Neural cell (in vitro differentiated cells): ENCODE results near the gene NINL. TPM values are rescaled to one million over a fixed set of nuclear protein-coding genes. Genes with fewer than 3 reads are reported as not detected.

Experiments
- H2AFZ ChIP-seq: fragments of 200-600, 300-800 bp; sonication (generic), shearing (Covaris generic); 2 replicates; pipeline ENCODE4 v1.6.0; 2014; ENCODE audit warnings: low read depth, mild to moderate bottlenecking, antibody characterized with exemption, low read length, moderate library complexity
- H3F3A ChIP-seq: fragments of 200-600 bp; shearing (Covaris generic); 2 replicates; pipeline ENCODE4 v1.6.1; 2016; ENCODE audit warnings: mild to moderate bottlenecking, moderate library complexity, mixed read lengths, antibody characterized with exemption, low read length; ENCODE audit not compliant: insufficient read depth, poor library complexity, severe bottlenecking
- H3K27ac ChIP-seq: fragments of 200-600, 300-800 bp; sonication (generic), shearing (Covaris generic); 2 replicates; pipeline ENCODE4 v1.5.1; 2014; ENCODE audit warnings: mild to moderate bottlenecking, low read length, moderate library complexity
- H3K27me3 ChIP-seq: fragments of 300-800, 200-600 bp; sonication (generic), shearing (Covaris generic); 2 replicates; pipeline ENCODE4 v1.6.0; 2014; ENCODE audit warnings: mild to moderate bottlenecking, low read depth, low read length, moderate library complexity; ENCODE audit not compliant: insufficient read depth
- H3K36me3 ChIP-seq: fragments of 300-800, 200-600 bp; sonication (generic), shearing (Covaris generic); 2 replicates; pipeline ENCODE4 v1.5.1; 2014; ENCODE audit warnings: mild to moderate bottlenecking, antibody characterized with exemption, low read length, moderate library complexity; ENCODE audit not compliant: insufficient read depth
- H3K4me2 ChIP-seq: fragments of 300-800, 200-600 bp; sonication (generic), shearing (Covaris generic); 2 replicates; pipeline ENCODE4 v1.6.0; 2014; ENCODE audit warnings: mild to moderate bottlenecking, low read length
- H3K4me3 ChIP-seq: fragments of 300-800, 200-600 bp; sonication (generic), shearing (Covaris generic); 2 replicates; pipeline ENCODE4 v1.5.1; 2014; ENCODE audit warnings: mild to moderate bottlenecking, low read length, moderate library complexity
- H3K79me2 ChIP-seq: fragments of 200-600 bp; shearing (Covaris generic); replicated peaks from 2 replicates; pipeline ENCODE4 v1.6.0; 2014; ENCODE audit warnings: mild to moderate bottlenecking, low read length, moderate library complexity; ENCODE audit not compliant: insufficient read depth
- H3K9ac ChIP-seq: fragments of 300-800, 200-600 bp; sonication (generic), shearing (Covaris generic); 2 replicates; pipeline ENCODE4 v1.6.1; 2016; ENCODE audit warnings: mild to moderate bottlenecking, low read length, mixed read lengths
- H3K9me2 ChIP-seq: fragments of 200-600 bp; shearing (Covaris generic); 2 replicates; pipeline ENCODE4 v1.6.1; 2016; ENCODE audit warnings: mild to moderate bottlenecking, low read length, mixed read lengths; ENCODE audit not compliant: insufficient read depth
- H3K9me3 ChIP-seq: fragments of 200-600, 300-800 bp; sonication (generic), shearing (Covaris generic); 2 replicates; pipeline ENCODE4 v1.6.1; 2016; ENCODE audit warnings: mild to moderate bottlenecking, mixed run types, low read length, moderate library complexity, mixed read lengths
- H4K20me1 ChIP-seq: fragments of 200-600 bp; shearing (Covaris generic); 2 replicates; pipeline ENCODE4 v1.6.1; 2016; ENCODE audit warnings: mild to moderate bottlenecking, mixed run types; ENCODE audit not compliant: insufficient read depth
- EP300 ChIP-seq: fragments of 450-650 bp; conservative IDR thresholded peaks from 2 replicates; pipeline ENCODE4 v1.6.1; 2014; ENCODE audit warnings: antibody characterized with exemption, mild to moderate bottlenecking, moderate library complexity; ENCODE audit not compliant: poor library complexity, severe bottlenecking
- EZH2 ChIP-seq: fragments of 200-600, 300-800 bp; shearing (Covaris generic), sonication (generic); IDR thresholded peaks from 2 replicates; pipeline ENCODE4 v1.6.1; 2014; ENCODE audit warnings: antibody characterized with exemption, low read length, borderline replicate concordance, mild to moderate bottlenecking; ENCODE audit not compliant: insufficient read depth, poor library complexity, severe bottlenecking
- MXI1 ChIP-seq: fragments of 450-650 bp; conservative IDR thresholded peaks from 2 replicates; pipeline ENCODE4 v1.6.1; 2014; ENCODE audit warnings: antibody characterized with exemption, mild to moderate bottlenecking; ENCODE audit not compliant: poor library complexity, severe bottlenecking
- POLR2AphosphoS5 ChIP-seq: IDR thresholded peaks from 2 replicates; pipeline ENCODE4 v1.6.1; 2012
- RAD21 ChIP-seq: fragments of 450-650 bp; conservative IDR thresholded peaks from 2 replicates; pipeline ENCODE4 v1.6.1; 2014; ENCODE audit warnings: antibody characterized with exemption, mild to moderate bottlenecking, moderate library complexity
- SMC3 ChIP-seq: fragments of 450-650 bp; conservative IDR thresholded peaks from 2 replicates; pipeline ENCODE4 v1.6.1; 2014; ENCODE audit warnings: antibody characterized with exemption, mild to moderate bottlenecking, moderate library complexity; ENCODE audit not compliant: poor library complexity
- TAF1 ChIP-seq: IDR thresholded peaks from 2 replicates; pipeline ENCODE4 v1.6.1; 2012; ENCODE audit warnings: low read depth
- polyA plus RNA-seq: library from polyadenylated mRNA; depleted of rRNA; stranded (reverse); fragments of >200 nt; gene quantifications from 2 replicates; pipeline ENCODE4 v1.2.3, GENCODE V29; 2014
- TF ChIP-seq, protein P1 (sequence below): IDR thresholded peaks from 2 replicates; pipeline ENCODE4 v1.6.1; 2012; ENCODE audit warnings: borderline replicate concordance
- TF ChIP-seq, protein P2 (sequence below): fragments of 450-650 bp; IDR thresholded peaks from 2 replicates; pipeline ENCODE4 v1.5.1; 2014; ENCODE audit warnings: antibody characterized with exemption, mild to moderate bottlenecking, moderate library complexity; ENCODE audit not compliant: poor library complexity, severe bottlenecking

Gene NINL
- polyA plus RNA-seq, 1 donor from 2014 or later = 49.6 TPM

GRCh38 chr20:25469558-25469957 lies 115.8 kb downstream of the NINL start:
- H3K4me2 ChIP-seq = no peak overlapping the region
- H3K27ac ChIP-seq = no peak overlapping the region
- H3K27me3 ChIP-seq = no peaks in the 10 kb centered on the region
- H3K4me3 ChIP-seq = no peak overlapping the region
- no peaks in the 10 kb centered on the region for H4K20me1 ChIP-seq
- H2AFZ ChIP-seq = no peak overlapping the region
- no peaks in the 10 kb centered on the region for H3F3A ChIP-seq
- H3K36me3 ChIP-seq = peaks cover 4% of the 10 kb centered on the region
- no peaks in the 10 kb centered on the region for H3K79me2 ChIP-seq
- H3K9me2 ChIP-seq = no peaks in the 10 kb centered on the region
- H3K9me3 ChIP-seq = no peaks in the 10 kb centered on the region
- TF ChIP-seq RAD21 (no peak), SMC3 (no peak), TAF1 (no peak), POLR2AphosphoS5 (no peak)
- TF ChIP-seq, protein P1, sequence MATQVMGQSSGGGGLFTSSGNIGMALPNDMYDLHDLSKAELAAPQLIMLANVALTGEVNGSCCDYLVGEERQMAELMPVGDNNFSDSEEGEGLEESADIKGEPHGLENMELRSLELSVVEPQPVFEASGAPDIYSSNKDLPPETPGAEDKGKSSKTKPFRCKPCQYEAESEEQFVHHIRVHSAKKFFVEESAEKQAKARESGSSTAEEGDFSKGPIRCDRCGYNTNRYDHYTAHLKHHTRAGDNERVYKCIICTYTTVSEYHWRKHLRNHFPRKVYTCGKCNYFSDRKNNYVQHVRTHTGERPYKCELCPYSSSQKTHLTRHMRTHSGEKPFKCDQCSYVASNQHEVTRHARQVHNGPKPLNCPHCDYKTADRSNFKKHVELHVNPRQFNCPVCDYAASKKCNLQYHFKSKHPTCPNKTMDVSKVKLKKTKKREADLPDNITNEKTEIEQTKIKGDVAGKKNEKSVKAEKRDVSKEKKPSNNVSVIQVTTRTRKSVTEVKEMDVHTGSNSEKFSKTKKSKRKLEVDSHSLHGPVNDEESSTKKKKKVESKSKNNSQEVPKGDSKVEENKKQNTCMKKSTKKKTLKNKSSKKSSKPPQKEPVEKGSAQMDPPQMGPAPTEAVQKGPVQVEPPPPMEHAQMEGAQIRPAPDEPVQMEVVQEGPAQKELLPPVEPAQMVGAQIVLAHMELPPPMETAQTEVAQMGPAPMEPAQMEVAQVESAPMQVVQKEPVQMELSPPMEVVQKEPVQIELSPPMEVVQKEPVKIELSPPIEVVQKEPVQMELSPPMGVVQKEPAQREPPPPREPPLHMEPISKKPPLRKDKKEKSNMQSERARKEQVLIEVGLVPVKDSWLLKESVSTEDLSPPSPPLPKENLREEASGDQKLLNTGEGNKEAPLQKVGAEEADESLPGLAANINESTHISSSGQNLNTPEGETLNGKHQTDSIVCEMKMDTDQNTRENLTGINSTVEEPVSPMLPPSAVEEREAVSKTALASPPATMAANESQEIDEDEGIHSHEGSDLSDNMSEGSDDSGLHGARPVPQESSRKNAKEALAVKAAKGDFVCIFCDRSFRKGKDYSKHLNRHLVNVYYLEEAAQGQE = no peak
- TF ChIP-seq, protein P2, sequence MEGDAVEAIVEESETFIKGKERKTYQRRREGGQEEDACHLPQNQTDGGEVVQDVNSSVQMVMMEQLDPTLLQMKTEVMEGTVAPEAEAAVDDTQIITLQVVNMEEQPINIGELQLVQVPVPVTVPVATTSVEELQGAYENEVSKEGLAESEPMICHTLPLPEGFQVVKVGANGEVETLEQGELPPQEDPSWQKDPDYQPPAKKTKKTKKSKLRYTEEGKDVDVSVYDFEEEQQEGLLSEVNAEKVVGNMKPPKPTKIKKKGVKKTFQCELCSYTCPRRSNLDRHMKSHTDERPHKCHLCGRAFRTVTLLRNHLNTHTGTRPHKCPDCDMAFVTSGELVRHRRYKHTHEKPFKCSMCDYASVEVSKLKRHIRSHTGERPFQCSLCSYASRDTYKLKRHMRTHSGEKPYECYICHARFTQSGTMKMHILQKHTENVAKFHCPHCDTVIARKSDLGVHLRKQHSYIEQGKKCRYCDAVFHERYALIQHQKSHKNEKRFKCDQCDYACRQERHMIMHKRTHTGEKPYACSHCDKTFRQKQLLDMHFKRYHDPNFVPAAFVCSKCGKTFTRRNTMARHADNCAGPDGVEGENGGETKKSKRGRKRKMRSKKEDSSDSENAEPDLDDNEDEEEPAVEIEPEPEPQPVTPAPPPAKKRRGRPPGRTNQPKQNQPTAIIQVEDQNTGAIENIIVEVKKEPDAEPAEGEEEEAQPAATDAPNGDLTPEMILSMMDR = no peak
- H3K9ac ChIP-seq = no peak overlapping the region

GRCh38 chr20:25468126-25469075 lies 116.9 kb downstream of the NINL start:
- Histone ChIP-seq H3K36me3 (peaks cover 4% of the 10 kb centered on the region), H3K4me3 (no peak overlapping the region), H3K4me2 (no peak overlapping the region), H3K9me2 (no peaks in the 10 kb centered on the region), H3F3A (no peaks in the 10 kb centered on the region), H3K27ac (no peak overlapping the region), H4K20me1 (no peaks in the 10 kb centered on the region), H3K27me3 (no peaks in the 10 kb centered on the region), H3K79me2 (no peaks in the 10 kb centered on the region), H2AFZ (no peak overlapping the region), H3K9me3 (no peaks in the 10 kb centered on the region), H3K9ac (no peak overlapping the region)
- TF ChIP-seq SMC3 (no peak), TAF1 (no peak), EZH2 (no peak), POLR2AphosphoS5 (no peak), EP300 (no peak), RAD21 (no peak), MXI1 (no peak)
- TF ChIP-seq, protein P1 = no peak
- TF ChIP-seq, protein P2 = no peak
